Fibroblast of pulmonary artery (primary cell): ENCODE data around the gene CAPN10.

Experiments
- DNase-seq: peaks from one replicate; pipeline ENCODE4 v3.0.0-alpha.2; 2010; ENCODE audit warnings: low read depth
- H3K4me3 ChIP-seq: replicated peaks from 2 replicates; pipeline ENCODE4 v1.5.1; 2011; ENCODE audit warnings: low read depth, mild to moderate bottlenecking, control low read depth, low read length, moderate library complexity
- CTCF ChIP-seq: IDR thresholded peaks from 2 replicates; pipeline ENCODE4 v1.5.1; 2011; ENCODE audit warnings: mild to moderate bottlenecking, control low read depth, low read length, inconsistent platforms; ENCODE audit errors: missing control alignments

CAPN10 gene

GRCh38 chr2:240648155-240648649 lies 61.7 kb downstream of the CAPN10 start:
- H3K4me3 ChIP-seq = no peak overlapping the region
- DNase-seq = no peak
- TF ChIP-seq CTCF = no peak
